Neural crest cell (in vitro differentiated cells): ENCODE results near the gene H1-8. TPM values are rescaled to one million over a fixed set of nuclear protein-coding genes. Genes with fewer than 3 reads are reported as not detected.

ENCODE experiments used
- DNase-seq: peaks from one replicate; pipeline ENCODE4 v3.0.0; 2021; ENCODE audit warnings: low read depth, mixed read lengths, low spot score
- H3K27ac Mint-ChIP-seq: one replicate; pipeline ENCODE4 v1.8.0; 2021; ENCODE audit warnings: mild to moderate bottlenecking, mixed read lengths; ENCODE audit not compliant: unreplicated experiment
- H3K27me3 Mint-ChIP-seq: 2 replicates; pipeline ENCODE4 v1.8.0; 2021; ENCODE audit warnings: low read depth, mild to moderate bottlenecking, mixed read lengths
- H3K36me3 Mint-ChIP-seq: 2 replicates; pipeline ENCODE4 v1.8.0; 2021; ENCODE audit warnings: low read depth, mild to moderate bottlenecking, mixed read lengths
- H3K4me1 Mint-ChIP-seq: 2 replicates; pipeline ENCODE4 v1.8.0; 2021; ENCODE audit warnings: mixed read lengths
- H3K4me3 Mint-ChIP-seq: one replicate; pipeline ENCODE4 v1.8.0; 2021; ENCODE audit warnings: mild to moderate bottlenecking, mixed read lengths
- H3K9me3 Mint-ChIP-seq: 2 replicates; pipeline ENCODE4 v1.8.0; 2021; ENCODE audit warnings: mixed read lengths
- total RNA-seq: library from RNA; stranded (reverse); gene quantifications from 2 replicates; pipeline ENCODE4 v1.2.1, GENCODE V29; 2021
- TF ChIP-seq, protein P1 (sequence below): fragments of 200-600 bp; sonication (generic); conservative IDR thresholded peaks from 2 replicates; pipeline ENCODE4 v1.5.0; 2021; ENCODE audit warnings: antibody characterized with exemption, mild to moderate bottlenecking

Gene H1-8
- total RNA-seq, 1 donor from 2014 or later: not detected

DNA sequence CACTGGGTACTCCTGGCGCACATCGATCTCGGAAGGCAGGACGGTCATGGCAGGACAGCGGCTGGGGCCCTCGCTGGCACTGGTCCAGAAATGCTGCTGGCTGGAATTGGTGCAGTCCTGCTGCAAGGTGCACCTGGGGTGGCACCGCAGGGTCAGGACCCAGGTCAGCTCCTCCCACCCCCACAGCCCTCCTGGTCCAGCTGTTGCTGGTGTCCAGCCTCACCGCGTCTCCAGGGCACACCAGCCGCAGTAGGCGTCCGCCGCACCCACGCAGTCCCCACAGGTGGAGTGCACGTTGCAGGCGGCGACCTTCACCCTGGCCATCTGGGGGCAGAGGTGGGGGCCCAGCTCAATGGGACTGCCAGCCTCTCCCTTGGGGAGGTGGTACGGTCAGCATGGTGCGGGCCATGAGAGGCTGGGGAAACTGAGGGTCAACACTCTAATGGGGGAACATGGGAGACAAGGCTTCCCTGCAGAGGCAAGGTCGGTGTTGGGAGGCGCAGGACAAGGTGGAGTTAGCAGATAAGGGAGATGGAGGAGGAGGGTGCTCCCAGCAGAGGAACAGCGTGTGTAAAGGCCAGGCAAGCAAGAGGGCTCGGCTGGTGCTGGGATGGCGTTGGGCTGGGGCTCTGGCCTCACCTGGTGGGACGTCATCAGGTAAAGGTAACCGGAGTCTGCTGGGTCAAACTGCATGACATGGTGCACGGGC is 43.1 kb downstream of the H1-8 start:
- Mint-ChIP-seq H3K27ac (no peak overlapping the region), H3K4me3 (no peak overlapping the region)
- TF ChIP-seq, protein P1, sequence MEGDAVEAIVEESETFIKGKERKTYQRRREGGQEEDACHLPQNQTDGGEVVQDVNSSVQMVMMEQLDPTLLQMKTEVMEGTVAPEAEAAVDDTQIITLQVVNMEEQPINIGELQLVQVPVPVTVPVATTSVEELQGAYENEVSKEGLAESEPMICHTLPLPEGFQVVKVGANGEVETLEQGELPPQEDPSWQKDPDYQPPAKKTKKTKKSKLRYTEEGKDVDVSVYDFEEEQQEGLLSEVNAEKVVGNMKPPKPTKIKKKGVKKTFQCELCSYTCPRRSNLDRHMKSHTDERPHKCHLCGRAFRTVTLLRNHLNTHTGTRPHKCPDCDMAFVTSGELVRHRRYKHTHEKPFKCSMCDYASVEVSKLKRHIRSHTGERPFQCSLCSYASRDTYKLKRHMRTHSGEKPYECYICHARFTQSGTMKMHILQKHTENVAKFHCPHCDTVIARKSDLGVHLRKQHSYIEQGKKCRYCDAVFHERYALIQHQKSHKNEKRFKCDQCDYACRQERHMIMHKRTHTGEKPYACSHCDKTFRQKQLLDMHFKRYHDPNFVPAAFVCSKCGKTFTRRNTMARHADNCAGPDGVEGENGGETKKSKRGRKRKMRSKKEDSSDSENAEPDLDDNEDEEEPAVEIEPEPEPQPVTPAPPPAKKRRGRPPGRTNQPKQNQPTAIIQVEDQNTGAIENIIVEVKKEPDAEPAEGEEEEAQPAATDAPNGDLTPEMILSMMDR: no peak

DNA sequence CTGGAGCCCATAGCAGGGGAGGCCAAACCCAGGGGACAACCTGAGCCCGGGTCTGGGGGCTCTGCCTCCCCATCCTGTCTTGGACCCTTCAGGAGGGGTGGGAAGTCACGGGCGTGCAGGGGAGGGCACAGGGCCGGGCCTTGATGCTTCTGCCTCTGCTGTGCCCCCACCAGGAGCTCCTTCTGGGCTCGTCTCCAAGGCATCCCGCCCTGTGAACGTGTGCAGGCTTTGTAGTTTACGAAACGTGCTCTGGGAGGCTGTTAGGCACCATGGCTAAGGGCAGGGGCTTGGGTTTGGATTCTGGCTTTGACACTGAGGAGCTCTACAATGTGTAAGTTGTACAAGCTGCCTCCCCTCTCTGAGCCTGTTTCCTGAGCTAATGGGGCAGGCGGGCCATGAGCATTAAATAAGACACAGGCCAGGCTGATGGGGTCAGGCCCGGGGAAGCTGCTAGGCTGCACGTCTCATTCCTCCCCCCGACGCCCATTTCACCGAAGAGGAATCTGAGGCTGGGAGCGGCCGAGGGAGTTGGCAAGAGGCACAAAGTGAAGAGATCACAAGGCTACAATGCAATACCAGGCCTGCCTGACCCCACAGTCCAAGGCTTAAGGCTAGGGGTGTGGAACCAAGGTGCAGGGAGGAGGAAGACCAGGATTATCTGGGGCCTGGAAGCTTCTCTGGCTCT is 43.9 kb downstream of the H1-8 start:
- no peak overlapping the region for H3K27ac Mint-ChIP-seq
- no peak overlapping the region for H3K4me3 Mint-ChIP-seq
- H3K36me3 Mint-ChIP-seq: no peaks in the 10 kb centered on the region
- H3K9me3 Mint-ChIP-seq: no peaks in the 10 kb centered on the region
- H3K27me3 Mint-ChIP-seq: no peaks in the 10 kb centered on the region
- peaks cover 18% of the 10 kb centered on the region for H3K4me1 Mint-ChIP-seq
- TF ChIP-seq, protein P1: no peak
- no peak for DNase-seq

More for the DNA sequence above, 43.1 kb downstream of the H1-8 start:
- Mint-ChIP-seq H3K4me1 (peaks cover 10% of the 10 kb centered on the region), H3K27me3 (no peaks in the 10 kb centered on the region), H3K36me3 (no peaks in the 10 kb centered on the region), H3K9me3 (no peaks in the 10 kb centered on the region)
- no peak for DNase-seq

DNA sequence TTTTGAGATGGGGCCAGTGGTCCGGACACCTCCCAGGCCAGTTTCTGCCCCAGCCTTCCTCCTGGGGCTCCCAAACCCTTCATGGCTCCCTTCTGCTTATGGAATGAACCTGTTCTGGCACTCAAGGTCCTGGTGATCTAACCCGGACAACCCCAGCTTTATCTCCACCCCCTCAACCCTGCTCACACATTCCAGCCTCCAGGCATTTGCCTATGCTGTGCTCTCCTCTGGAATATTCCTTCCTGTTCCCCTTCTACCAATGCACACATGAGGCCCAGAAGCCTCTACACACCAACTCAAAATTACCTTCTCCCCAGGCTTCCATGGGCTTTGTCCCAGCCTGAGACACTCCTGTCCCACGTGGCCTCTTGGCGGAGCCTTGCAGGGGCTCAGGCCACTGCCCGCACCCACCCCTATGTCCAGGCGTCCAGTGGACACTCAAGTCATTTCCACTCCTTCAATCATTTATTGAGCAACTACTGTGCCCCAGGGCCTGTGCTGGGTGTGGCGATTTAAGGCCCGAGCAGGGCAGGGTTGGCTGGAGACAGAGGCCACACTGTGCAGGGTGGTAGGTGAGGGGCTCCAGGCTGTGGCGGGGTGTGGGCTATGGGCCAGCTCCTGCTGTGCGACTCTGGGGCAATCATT is 44.7 kb downstream of the H1-8 start:
- Mint-ChIP-seq H3K4me1 (peaks cover 21% of the 10 kb centered on the region), H3K27me3 (no peaks in the 10 kb centered on the region), H3K36me3 (no peaks in the 10 kb centered on the region), H3K9me3 (no peaks in the 10 kb centered on the region), H3K27ac (peak overlapping the region; percentile 23), H3K4me3 (no peak overlapping the region)
- TF ChIP-seq, protein P1: no peak
- no peak for DNase-seq

DNA sequence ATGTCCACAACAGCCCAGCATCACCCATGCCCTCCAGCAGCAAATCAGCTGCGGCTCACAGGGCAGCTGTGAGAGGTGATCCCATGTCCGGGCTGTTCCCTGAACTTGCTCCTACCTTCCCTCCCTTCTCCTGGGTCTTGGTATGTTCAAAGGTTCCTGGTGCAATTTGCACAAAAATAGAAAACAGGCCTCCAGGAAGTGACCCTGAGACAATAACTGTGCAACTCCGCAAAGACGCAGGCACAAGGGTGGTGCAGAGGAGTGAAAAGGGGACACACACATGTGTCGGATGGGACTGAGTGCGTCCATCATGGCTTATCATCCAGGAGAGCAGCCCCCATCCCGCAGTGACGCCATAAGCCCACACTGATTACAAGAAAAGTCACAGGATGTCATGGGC is 47.2 kb downstream of the H1-8 start:
- Mint-ChIP-seq H3K27ac (peak overlapping the region; percentile 39), H3K27me3 (no peaks in the 10 kb centered on the region), H3K4me1 (peaks cover 41% of the 10 kb centered on the region), H3K4me3 (peak overlapping the region; percentile 40), H3K9me3 (no peaks in the 10 kb centered on the region), H3K36me3 (no peaks in the 10 kb centered on the region)
- TF ChIP-seq, protein P1: no peak
- DNase-seq: no peak

DNA sequence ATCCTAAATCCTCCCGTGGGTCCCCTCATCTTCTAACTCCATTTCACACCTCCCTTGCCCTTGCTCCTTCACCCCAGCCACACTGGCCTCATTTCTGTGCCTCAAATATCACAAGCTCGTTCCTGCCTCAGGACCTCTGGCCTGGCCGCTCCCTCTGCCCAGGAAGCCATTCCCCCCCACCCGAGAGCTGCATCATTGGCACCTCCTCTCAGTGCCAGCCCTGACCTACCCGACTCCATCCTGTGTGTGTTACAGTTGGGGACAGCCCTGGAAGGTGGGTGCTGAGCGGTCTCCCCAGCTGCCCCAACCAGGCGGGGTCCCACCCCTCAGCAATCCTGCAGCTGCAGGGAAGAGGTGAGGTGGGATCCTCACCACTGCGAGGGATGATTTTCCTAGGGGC is 49.0 kb downstream of the H1-8 start:
- H3K4me3 Mint-ChIP-seq: peak overlapping the region; percentile 45
- peak overlapping the region; percentile 86 for H3K27ac Mint-ChIP-seq
- DNase-seq: no peak
- no peaks in the 10 kb centered on the region for H3K27me3 Mint-ChIP-seq
- H3K4me1 Mint-ChIP-seq: peaks cover 53% of the 10 kb centered on the region
- TF ChIP-seq, protein P1: no peak
- no peaks in the 10 kb centered on the region for H3K9me3 Mint-ChIP-seq
- H3K36me3 Mint-ChIP-seq: no peaks in the 10 kb centered on the region
